Measurements from ENCODE around the gene LYPD3.

DNA sequence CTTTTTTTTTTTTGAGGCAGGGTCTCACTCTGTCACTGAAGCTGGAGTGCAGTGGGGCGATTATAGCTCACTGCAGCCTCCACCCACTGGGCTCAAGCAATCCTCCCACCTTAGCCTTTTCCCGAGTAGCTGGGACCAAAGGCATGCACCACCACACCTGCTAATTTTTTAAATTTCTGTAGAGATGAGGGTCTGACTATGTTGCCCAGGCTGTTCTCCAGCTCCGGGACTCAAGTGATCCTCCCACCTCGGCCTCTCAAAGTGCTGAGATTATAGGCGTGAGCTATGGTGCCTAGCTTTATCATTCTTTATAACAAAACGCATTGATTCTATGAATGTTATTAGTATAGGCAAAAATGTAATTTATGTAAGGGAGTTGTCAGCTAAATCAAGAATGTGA, 17.9 kb upstream of the LYPD3 start:
- TF ChIP-seq CTCF (IDR thresholded peaks at IDR 0.05; ENCODE audit: low read length), result no peak
- no peak for TF ChIP-seq EZH2 (IDR thresholded peaks at IDR 0.05; ENCODE audit: borderline replicate concordance, low read length)

Data from OCI-LY1 (cell line).